ENCODE data around the gene ANTKMT. TPM values are rescaled to one million over a fixed set of nuclear protein-coding genes. Genes with fewer than 3 reads are reported as not detected.
A peak's percentile ranks its signal among the peaks of the same experiment; 100 is the strongest.
"Not testable (repeated sequence)": the region's sequence is repeated elsewhere in the genome, so short reads cannot be mapped to it uniquely, and the experiment has no call there.

ANTKMT gene
- total RNA-seq, 2 experiments from 2014 or later = 12.3 to 14.2 TPM

- CTCF ChIA-PET = no interaction called here
These were observed 37.4 kb upstream of the ANTKMT start for GRCh38 chr16:683396-684070.

GRCh38 chr16:684071-684794 lies 36.7 kb upstream of the ANTKMT start, which contains the start of gene JMJD8:
Gene JMJD8, minus strand, starts transcription at chr16:684334. Its CDS starts 15 bp downstream, at chr16:684319.
- peak within 1 kb of the TSS; percentile 80 for H3K27ac Mint-ChIP-seq
- ChIA-PET CTCF (interaction anchor here (0.7 kb wide), 1 partner anchor 36 kb away, joined by 3 read pairs; no protein-coding TSS in a partner anchor), POLR2A (interaction anchor here (1.0 kb wide), 1 partner anchor 33 kb away, joined by 3 read pairs; no protein-coding TSS in a partner anchor)
- H3K27me3 Mint-ChIP-seq (ENCODE audit: low read depth) = no peaks in the 10 kb centered on the region
- H3K9me3 Mint-ChIP-seq (ENCODE audit: insufficient read depth) = no peaks in the 10 kb centered on the region
- DNase-seq (peak; percentile 97), ATAC-seq (peak; percentile 74)
- peaks cover 50% of the 10 kb centered on the region for H3K4me1 Mint-ChIP-seq (ENCODE audit: low read depth)
- H3K4me3 Mint-ChIP-seq = peak within 1 kb of the TSS; percentile 76
- H3K36me3 Mint-ChIP-seq (ENCODE audit: low read depth) = peaks cover 28% of the 10 kb centered on the region

More at GRCh38 chr16:683396-684070, 37.4 kb upstream of the ANTKMT start:
- H3K9me3 Mint-ChIP-seq (ENCODE audit: insufficient read depth) = no peaks in the 10 kb centered on the region
- no peak for ATAC-seq
- no peak for DNase-seq
- H3K27ac Mint-ChIP-seq = peak overlapping the region; percentile 72
- H3K36me3 Mint-ChIP-seq (ENCODE audit: low read depth) = peaks cover 28% of the 10 kb centered on the region
- H3K4me1 Mint-ChIP-seq (ENCODE audit: low read depth) = peaks cover 47% of the 10 kb centered on the region
- H3K4me3 Mint-ChIP-seq = peak overlapping the region; percentile 76
- no peaks in the 10 kb centered on the region for H3K27me3 Mint-ChIP-seq (ENCODE audit: low read depth)
- POLR2A ChIA-PET = interaction anchor here (1.0 to 1.4 kb wide), 2 partner anchors 11 to 32 kb away, joined by 3 read pairs; no protein-coding TSS in a partner anchor

GRCh38 chr16:684961-685696 lies 35.8 kb upstream of the ANTKMT start:
- H3K27ac Mint-ChIP-seq = no peak overlapping the region
- DNase-seq (no peak), ATAC-seq (no peak)
- H3K4me1 Mint-ChIP-seq (ENCODE audit: low read depth) = peaks cover 55% of the 10 kb centered on the region
- peaks cover 28% of the 10 kb centered on the region for H3K36me3 Mint-ChIP-seq (ENCODE audit: low read depth)
- POLR2A ChIA-PET = no interaction called here
- H3K4me3 Mint-ChIP-seq = peak overlapping the region; percentile 15
- H3K9me3 Mint-ChIP-seq (ENCODE audit: insufficient read depth) = no peaks in the 10 kb centered on the region
- no peaks in the 10 kb centered on the region for H3K27me3 Mint-ChIP-seq (ENCODE audit: low read depth)
- CTCF ChIA-PET = no interaction called here

GRCh38 chr16:685967-686366 lies 35.0 kb upstream of the ANTKMT start:
- Mint-ChIP-seq H3K9me3 (ENCODE audit: insufficient read depth) (no peaks in the 10 kb centered on the region), H3K4me3 (peak overlapping the region; percentile 22), H3K36me3 (ENCODE audit: low read depth) (peaks cover 27% of the 10 kb centered on the region), H3K27ac (no peak overlapping the region), H3K4me1 (ENCODE audit: low read depth) (peaks cover 58% of the 10 kb centered on the region), H3K27me3 (ENCODE audit: low read depth) (no peaks in the 10 kb centered on the region)
- ChIA-PET CTCF (no interaction called here), POLR2A (no interaction called here)
- DNase-seq (no peak), ATAC-seq (no peak)

GRCh38 chr16:686459-687260 lies 34.3 kb upstream of the ANTKMT start:
- ATAC-seq (no peak), DNase-seq (no peak)
- H3K36me3 Mint-ChIP-seq (ENCODE audit: low read depth) = peaks cover 22% of the 10 kb centered on the region
- POLR2A ChIA-PET = no interaction called here
- no peaks in the 10 kb centered on the region for H3K27me3 Mint-ChIP-seq (ENCODE audit: low read depth)
- no peak overlapping the region for H3K4me3 Mint-ChIP-seq
- no peak overlapping the region for H3K27ac Mint-ChIP-seq
- CTCF ChIA-PET = no interaction called here
- H3K4me1 Mint-ChIP-seq (ENCODE audit: low read depth) = peaks cover 54% of the 10 kb centered on the region
- H3K9me3 Mint-ChIP-seq (ENCODE audit: insufficient read depth) = no peaks in the 10 kb centered on the region

- no peak overlapping the region for H3K4me3 Mint-ChIP-seq
These were observed 33.4 kb upstream of the ANTKMT start for GRCh38 chr16:687499-687898.

GRCh38 chr16:689175-689897 lies 31.6 kb upstream of the ANTKMT start:
- POLR2A ChIA-PET = interaction anchor here (0.6 to 2.0 kb wide), 10 partner anchors 8 to 1377 kb away, joined by 3 to 15 read pairs (median 5); partner anchors contain the start of genes ANTKMT, RHBDL1, RHOT2 and STUB1
- no peak for DNase-seq

More at GRCh38 chr16:687499-687898, 33.4 kb upstream of the ANTKMT start:
- no peaks in the 10 kb centered on the region for H3K9me3 Mint-ChIP-seq (ENCODE audit: insufficient read depth)
- POLR2A ChIA-PET = no interaction called here
- DNase-seq = no peak
- no peak overlapping the region for H3K27ac Mint-ChIP-seq
- peaks cover 14% of the 10 kb centered on the region for H3K36me3 Mint-ChIP-seq (ENCODE audit: low read depth)
- H3K27me3 Mint-ChIP-seq (ENCODE audit: low read depth) = peaks cover 1% of the 10 kb centered on the region
- CTCF ChIA-PET = no interaction called here
- peaks cover 46% of the 10 kb centered on the region for H3K4me1 Mint-ChIP-seq (ENCODE audit: low read depth)
- ATAC-seq = no peak

GRCh38 chr16:691242-691641 lies 29.7 kb upstream of the ANTKMT start:
- POLR2A ChIA-PET; ATAC-seq; H3K36me3 Mint-ChIP-seq (ENCODE audit: low read depth); CTCF ChIA-PET; H3K27ac Mint-ChIP-seq; DNase-seq; H3K9me3 Mint-ChIP-seq (ENCODE audit: insufficient read depth): not testable (repeated sequence)
- Mint-ChIP-seq H3K4me1 (ENCODE audit: low read depth) (peaks cover 38% of the 10 kb centered on the region), H3K4me3 (peak overlapping the region; percentile 83), H3K27me3 (ENCODE audit: low read depth) (peaks cover 20% of the 10 kb centered on the region)

More at GRCh38 chr16:689175-689897, 31.6 kb upstream of the ANTKMT start:
- no peaks in the 10 kb centered on the region for H3K9me3 Mint-ChIP-seq (ENCODE audit: insufficient read depth)
- no peak for ATAC-seq
- H3K27me3 Mint-ChIP-seq (ENCODE audit: low read depth) = peaks cover 12% of the 10 kb centered on the region
- H3K27ac Mint-ChIP-seq = peak overlapping the region; percentile 87
- peaks cover 38% of the 10 kb centered on the region for H3K4me1 Mint-ChIP-seq (ENCODE audit: low read depth)
- peaks cover 4% of the 10 kb centered on the region for H3K36me3 Mint-ChIP-seq (ENCODE audit: low read depth)
- peak overlapping the region; percentile 83 for H3K4me3 Mint-ChIP-seq
- CTCF ChIA-PET = interaction anchor here (0.9 to 1.6 kb wide), 3 partner anchors 9 to 95 kb away, joined by 3 to 9 read pairs (median 3); partner anchors contain the start of gene STUB1

- H3K4me1 Mint-ChIP-seq (ENCODE audit: low read depth) = peaks cover 40% of the 10 kb centered on the region
These were observed 28.4 kb upstream of the ANTKMT start for GRCh38 chr16:692356-693108.

GRCh38 chr16:693364-693763 lies 27.6 kb upstream of the ANTKMT start:
- ChIA-PET CTCF (no interaction called here), POLR2A (no interaction called here)
- Mint-ChIP-seq H3K4me1 (ENCODE audit: low read depth) (peaks cover 40% of the 10 kb centered on the region), H3K27me3 (ENCODE audit: low read depth) (peaks cover 20% of the 10 kb centered on the region), H3K4me3 (no peak overlapping the region), H3K9me3 (ENCODE audit: insufficient read depth) (no peaks in the 10 kb centered on the region), H3K27ac (no peak overlapping the region), H3K36me3 (ENCODE audit: low read depth) (no peaks in the 10 kb centered on the region)
- ATAC-seq (no peak), DNase-seq (no peak)

More at GRCh38 chr16:692356-693108, 28.4 kb upstream of the ANTKMT start:
- ATAC-seq = no peak
- Mint-ChIP-seq H3K27me3 (ENCODE audit: low read depth) (peaks cover 20% of the 10 kb centered on the region), H3K9me3 (ENCODE audit: insufficient read depth) (no peaks in the 10 kb centered on the region), H3K36me3 (ENCODE audit: low read depth) (no peaks in the 10 kb centered on the region), H3K27ac (no peak overlapping the region), H3K4me3 (no peak overlapping the region)
- DNase-seq = no peak
- CTCF ChIA-PET = no interaction called here
- POLR2A ChIA-PET = no interaction called here

All from activated CD8-positive, alpha-beta T cell treated with anti-CD3 and anti-CD28 coated beads, Interleukin-2, amount 10 ng/mL, durations not matched to agents 7 days and 5 days (primary cell).